Ishikawa (cell line): ENCODE results near the gene EEFSEC.

ENCODE experiments used
- CEBPB ChIP-seq: IDR thresholded peaks from 2 replicates; pipeline ENCODE4 v1.6.1; 2012
- CREB1 ChIP-seq: IDR thresholded peaks from 2 replicates; pipeline ENCODE4 v1.6.1; 2012; ENCODE audit warnings: low read depth
- EGR1 ChIP-seq: IDR thresholded peaks from 2 replicates; pipeline ENCODE4 v1.6.1; 2012
- EP300 ChIP-seq: IDR thresholded peaks from 2 replicates; pipeline ENCODE4 v1.6.1; 2012; ENCODE audit warnings: borderline replicate concordance
- FOXM1 ChIP-seq: IDR thresholded peaks from 2 replicates; pipeline ENCODE4 v1.6.1; 2012; ENCODE audit warnings: low read depth, borderline replicate concordance
- NFIC ChIP-seq: IDR thresholded peaks from 2 replicates; pipeline ENCODE4 v1.6.1; 2012
- RAD21 ChIP-seq: IDR thresholded peaks from 2 replicates; pipeline ENCODE4 v1.6.1; 2012; ENCODE audit warnings: low read depth
- TAF1 ChIP-seq: IDR thresholded peaks from 2 replicates; pipeline ENCODE4 v1.6.1; 2012; ENCODE audit warnings: low read depth, mild to moderate bottlenecking
- TCF12 ChIP-seq: IDR thresholded peaks from 2 replicates; pipeline ENCODE4 v1.6.1; 2012; ENCODE audit warnings: low read depth
- TEAD4 ChIP-seq: IDR thresholded peaks from 2 replicates; pipeline ENCODE4 v1.6.1; 2012
- YY1 ChIP-seq: IDR thresholded peaks from 2 replicates; pipeline ENCODE4 v1.6.1; 2012; ENCODE audit warnings: low read depth
- ZBTB7A ChIP-seq: IDR thresholded peaks from 2 replicates; pipeline ENCODE4 v1.6.1; 2012; ENCODE audit warnings: low read depth
- TF ChIP-seq, protein P1 (sequence below): IDR thresholded peaks from 2 replicates; pipeline ENCODE4 v1.6.1; 2012; ENCODE audit warnings: low read depth, mild to moderate bottlenecking
- TF ChIP-seq, protein P2 (sequence below): IDR thresholded peaks from 2 replicates; pipeline ENCODE4 v1.6.1; 2012
- TF ChIP-seq, protein P3 (sequence below): IDR thresholded peaks from 2 replicates; pipeline ENCODE4 v1.6.1; 2012

Gene EEFSEC

DNA sequence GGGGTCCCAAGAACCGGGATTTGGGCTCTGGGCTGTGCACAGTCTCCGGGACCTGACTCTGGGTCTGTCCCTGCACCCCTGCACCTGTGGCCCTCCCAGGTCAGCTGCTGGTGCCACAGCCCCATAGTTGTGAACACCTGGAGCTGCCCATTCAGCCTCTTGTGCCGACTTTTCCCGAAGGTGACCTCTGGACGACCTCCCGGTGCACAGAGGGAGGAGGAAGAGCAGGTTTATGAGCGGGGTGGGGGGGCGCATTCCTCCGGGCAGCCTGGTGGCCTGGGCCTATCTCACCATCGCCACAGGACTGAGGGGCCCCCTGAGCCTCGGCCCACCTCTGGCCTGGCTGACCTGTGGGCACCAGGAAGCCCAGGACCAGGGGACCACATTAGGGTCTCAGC is 268.2 kb downstream of the EEFSEC start:
- TF ChIP-seq TCF12 (0 out of 2 replicates have a peak, but pooled peaks have one; percentile 8), EGR1 (no peak), RAD21 (no peak), FOXM1 (no peak), TEAD4 (no peak)

- TF ChIP-seq ZBTB7A, result no peak
- TF ChIP-seq CREB1, result no peak
- no peak for TF ChIP-seq TEAD4
- TF ChIP-seq TCF12, result no peak
- no peak for TF ChIP-seq TAF1
- TF ChIP-seq, protein P1, sequence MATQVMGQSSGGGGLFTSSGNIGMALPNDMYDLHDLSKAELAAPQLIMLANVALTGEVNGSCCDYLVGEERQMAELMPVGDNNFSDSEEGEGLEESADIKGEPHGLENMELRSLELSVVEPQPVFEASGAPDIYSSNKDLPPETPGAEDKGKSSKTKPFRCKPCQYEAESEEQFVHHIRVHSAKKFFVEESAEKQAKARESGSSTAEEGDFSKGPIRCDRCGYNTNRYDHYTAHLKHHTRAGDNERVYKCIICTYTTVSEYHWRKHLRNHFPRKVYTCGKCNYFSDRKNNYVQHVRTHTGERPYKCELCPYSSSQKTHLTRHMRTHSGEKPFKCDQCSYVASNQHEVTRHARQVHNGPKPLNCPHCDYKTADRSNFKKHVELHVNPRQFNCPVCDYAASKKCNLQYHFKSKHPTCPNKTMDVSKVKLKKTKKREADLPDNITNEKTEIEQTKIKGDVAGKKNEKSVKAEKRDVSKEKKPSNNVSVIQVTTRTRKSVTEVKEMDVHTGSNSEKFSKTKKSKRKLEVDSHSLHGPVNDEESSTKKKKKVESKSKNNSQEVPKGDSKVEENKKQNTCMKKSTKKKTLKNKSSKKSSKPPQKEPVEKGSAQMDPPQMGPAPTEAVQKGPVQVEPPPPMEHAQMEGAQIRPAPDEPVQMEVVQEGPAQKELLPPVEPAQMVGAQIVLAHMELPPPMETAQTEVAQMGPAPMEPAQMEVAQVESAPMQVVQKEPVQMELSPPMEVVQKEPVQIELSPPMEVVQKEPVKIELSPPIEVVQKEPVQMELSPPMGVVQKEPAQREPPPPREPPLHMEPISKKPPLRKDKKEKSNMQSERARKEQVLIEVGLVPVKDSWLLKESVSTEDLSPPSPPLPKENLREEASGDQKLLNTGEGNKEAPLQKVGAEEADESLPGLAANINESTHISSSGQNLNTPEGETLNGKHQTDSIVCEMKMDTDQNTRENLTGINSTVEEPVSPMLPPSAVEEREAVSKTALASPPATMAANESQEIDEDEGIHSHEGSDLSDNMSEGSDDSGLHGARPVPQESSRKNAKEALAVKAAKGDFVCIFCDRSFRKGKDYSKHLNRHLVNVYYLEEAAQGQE, result no peak
- TF ChIP-seq, protein P2, sequence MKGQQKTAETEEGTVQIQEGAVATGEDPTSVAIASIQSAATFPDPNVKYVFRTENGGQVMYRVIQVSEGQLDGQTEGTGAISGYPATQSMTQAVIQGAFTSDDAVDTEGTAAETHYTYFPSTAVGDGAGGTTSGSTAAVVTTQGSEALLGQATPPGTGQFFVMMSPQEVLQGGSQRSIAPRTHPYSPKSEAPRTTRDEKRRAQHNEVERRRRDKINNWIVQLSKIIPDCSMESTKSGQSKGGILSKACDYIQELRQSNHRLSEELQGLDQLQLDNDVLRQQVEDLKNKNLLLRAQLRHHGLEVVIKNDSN, result no peak
- TF ChIP-seq RAD21, result no peak
- no peak for TF ChIP-seq CEBPB
- TF ChIP-seq, protein P3, sequence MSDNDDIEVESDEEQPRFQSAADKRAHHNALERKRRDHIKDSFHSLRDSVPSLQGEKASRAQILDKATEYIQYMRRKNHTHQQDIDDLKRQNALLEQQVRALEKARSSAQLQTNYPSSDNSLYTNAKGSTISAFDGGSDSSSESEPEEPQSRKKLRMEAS, result no peak
- no peak for TF ChIP-seq FOXM1
- no peak for TF ChIP-seq EGR1
- TF ChIP-seq YY1, result no peak
These were observed 268.7 kb downstream of the EEFSEC start for GRCh38 chr3:128421966-128422365.

- TF ChIP-seq, protein P2, result peak; percentile 54; the same call in 1 of the 2 replicates
- TF ChIP-seq CEBPB, result no peak
These were observed 269.7 kb downstream of the EEFSEC start for GRCh38 chr3:128422762-128423524.

- TF ChIP-seq EP300, result no peak
- TF ChIP-seq TAF1, result no peak
- TF ChIP-seq, protein P1, result no peak
- TF ChIP-seq ZBTB7A, result no peak
- no peak for TF ChIP-seq CEBPB
- TF ChIP-seq, protein P3, result no peak
- TF ChIP-seq EGR1, result no peak
- TF ChIP-seq RAD21, result no peak
- TF ChIP-seq TCF12, result no peak
- no peak for TF ChIP-seq YY1
- no peak for TF ChIP-seq CREB1
- TF ChIP-seq NFIC, result no peak
- no peak for TF ChIP-seq FOXM1
- TF ChIP-seq TEAD4, result no peak
- TF ChIP-seq, protein P2, result no peak
These were observed 270.4 kb downstream of the EEFSEC start for GRCh38 chr3:128423525-128424147.

DNA sequence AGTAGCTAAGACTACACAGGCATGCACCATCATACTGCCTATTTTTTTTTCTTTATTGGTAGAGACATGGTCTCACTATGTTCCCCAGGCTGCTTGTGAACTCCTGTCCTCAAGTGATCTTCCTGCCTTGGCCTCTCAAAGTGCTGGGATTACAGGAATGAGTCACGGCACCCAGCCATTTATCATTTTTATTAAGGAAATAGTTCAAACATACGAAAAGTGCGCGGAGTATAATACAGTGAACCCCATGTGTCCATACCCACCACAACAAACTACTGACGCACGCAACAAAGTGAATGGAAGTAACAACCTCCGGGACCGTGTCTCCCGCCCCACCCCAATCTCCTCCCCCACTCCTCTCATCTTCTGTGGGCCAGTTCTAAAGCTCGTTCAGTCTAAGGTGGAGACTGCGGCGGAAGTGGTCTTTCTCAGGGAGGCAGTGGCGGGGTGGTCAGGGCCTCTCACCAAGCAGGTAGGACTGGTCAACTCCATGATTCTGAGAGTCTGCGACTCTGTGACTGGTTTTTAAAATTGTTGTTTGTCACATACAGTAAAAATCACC is 271.3 kb downstream of the EEFSEC start:
- TF ChIP-seq, protein P1, result no peak
- TF ChIP-seq EGR1 (no peak), FOXM1 (no peak), TCF12 (no peak)
